ENCODE data around the gene UBE2I.
"Not testable (repeated sequence)": the region's sequence is repeated elsewhere in the genome, so short reads cannot be mapped to it uniquely, and the experiment has no call there.

The UBE2I gene

DNA sequence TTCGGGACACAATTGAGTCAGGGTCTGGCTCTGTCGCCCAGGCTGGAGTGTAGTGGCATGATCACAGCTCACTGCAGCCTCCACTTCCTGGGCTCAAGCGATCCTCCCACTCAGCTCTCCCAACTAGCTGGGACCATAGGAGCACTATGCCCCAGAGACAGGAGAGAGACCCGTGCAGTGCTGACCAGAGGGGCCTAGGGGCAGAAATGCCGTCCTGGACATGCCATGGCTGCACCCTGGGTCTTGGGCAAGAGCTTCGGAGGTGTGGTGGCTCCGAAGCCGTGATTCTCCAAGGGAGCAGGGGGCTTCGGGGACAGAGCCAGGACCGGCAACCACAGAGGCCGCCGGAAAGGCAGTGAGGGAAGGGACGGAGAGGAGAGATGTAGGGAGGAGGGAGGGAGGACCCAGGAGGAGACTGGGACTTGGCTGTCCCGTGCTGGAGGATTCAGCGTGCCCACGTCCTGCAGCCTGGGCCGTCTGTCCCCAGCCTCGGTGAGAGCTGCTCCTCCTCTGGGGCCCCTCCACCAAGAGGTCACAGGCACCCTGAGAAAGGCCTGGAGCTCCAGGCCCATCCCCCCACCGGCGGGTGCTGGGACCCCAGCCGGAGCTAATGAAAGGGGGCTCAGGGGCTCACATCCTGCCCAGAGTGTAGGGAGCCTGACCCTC is 31.7 kb upstream of the UBE2I start:
- DNase-seq: no peak

DNA sequence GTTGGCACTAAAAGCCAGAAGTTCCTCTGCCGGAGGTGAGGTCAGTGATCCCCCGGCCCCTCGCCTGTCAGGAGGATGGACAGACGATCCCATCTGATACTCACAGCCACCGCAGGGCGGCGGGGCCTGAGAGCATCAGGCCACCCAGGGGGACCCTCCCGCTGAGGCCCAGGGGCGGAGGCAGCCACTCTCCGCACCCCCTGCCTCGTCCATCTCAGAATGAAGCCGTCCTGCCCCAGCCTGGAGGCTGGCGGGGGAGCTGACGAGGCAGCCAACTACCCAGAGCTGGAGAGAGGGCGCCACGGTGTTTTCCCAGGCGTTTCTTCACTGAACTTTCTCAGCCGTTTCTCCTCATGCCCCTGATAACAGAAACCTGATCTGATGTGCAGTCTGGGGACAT is 31.0 kb upstream of the UBE2I start:
- DNase-seq: no peak

DNA sequence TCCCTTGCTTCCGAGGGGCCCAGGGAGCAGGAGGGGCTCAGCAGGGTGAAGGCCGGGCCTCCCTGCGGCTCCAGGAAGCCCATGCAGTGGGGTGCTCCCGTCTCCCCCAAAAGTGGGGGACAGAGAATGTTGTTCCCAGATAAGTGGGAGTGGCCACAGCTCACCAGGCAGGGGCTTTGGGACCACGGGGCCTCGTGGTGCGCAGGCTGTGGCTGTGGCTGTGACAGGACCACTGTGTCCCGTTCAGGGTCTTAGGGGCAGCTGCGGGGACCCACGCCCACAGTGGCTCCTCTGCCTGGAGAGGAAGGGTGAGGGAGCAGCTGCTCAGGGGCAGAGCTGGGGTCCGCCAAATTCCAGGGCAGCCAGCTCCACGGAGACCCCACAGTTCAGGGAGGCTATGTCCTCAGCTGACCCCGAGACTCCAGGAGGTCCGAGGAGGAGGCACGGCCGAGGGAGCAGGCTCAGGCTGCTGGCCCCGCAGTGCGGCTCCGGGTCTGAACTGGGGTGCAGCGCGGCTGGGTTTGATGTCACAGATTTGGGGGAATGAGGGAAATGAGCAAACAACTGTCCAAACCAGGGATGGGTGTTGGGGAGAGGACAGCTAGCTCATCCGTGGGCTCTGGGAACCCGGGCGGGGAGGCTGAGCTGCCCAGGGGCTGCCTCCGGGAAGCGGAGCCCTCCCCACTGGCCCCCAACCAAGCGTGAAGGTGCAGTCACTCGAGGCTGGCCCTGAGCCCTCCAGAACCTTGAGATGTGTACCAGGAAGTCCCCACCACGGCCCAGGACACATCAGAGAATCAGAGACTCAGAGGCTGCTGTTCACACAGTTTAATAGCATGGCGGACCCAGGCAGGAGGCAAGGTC is 30.1 kb upstream of the UBE2I start:
- no peak for DNase-seq

DNA sequence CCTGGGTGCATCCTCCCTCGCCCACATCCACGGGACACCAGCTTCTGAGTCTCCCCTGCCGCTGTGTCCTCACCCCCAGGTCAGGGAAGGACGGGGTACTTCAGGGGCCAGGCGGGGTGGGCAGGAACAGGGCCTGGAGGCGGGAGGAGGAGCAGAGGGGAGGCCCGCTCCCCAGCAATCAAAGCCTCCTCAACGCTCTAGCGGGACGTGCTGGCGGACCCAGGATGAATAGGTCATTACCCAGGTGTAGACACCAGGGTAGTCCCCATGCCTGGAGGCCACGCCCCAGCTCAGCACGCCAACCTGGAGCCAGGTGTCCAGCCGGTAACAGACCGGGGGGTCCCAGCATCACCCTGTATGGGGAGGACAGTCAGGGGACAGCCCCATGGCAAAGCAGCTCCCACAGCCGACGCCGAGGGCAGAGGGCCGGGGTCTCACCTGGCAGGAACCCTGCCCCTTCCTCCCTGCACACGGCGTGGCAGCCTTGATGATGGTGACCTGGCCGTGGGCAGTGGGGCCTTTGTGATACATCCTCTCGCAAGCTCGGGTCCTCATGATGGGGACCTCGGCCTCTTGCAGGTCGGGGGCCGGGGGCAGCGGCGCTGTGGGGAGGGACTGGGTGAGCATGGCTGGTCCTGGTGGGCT is 29.4 kb upstream of the UBE2I start:
- DNase-seq: no peak

DNA sequence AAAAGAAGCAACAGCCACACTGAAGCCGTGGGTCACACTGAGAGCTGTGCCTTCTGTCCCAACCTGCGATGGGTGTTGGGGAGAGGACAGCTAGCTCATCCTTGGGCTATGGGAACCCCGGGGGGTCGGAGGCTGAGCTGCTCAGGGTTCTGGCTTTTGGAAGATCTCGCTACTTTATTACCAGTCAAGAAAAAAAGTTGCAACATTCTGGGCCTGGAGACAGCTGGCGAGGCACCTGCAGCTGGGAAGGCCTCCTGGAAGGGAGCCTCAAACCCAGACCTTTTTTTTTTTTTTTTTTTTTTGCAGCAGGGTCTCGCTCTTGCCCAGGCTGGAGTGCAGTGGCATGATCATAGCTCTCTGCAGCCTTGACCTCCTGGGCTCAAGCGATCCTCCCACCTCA is 28.7 kb upstream of the UBE2I start:
- no peak for DNase-seq

DNA sequence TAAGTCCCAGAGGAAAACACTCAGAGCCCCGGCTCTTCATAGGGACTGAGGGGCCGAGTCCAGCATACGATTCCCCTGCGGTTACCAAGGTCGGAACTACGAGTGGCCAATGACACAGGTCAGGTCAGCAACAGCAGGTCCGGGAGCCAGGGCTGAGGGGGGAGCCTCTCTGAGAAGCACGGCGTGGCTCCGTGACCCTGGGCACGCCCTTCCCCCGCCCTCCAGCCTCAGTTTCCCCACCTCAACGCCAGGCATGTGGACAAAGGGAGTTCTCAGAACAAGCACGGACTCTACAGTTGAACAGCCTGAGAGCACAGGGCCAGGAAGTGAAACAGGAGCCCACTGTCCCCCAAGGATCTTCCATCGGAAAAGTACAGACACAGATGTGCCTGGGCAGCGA is 27.9 kb upstream of the UBE2I start:
- DNase-seq: no peak

DNA sequence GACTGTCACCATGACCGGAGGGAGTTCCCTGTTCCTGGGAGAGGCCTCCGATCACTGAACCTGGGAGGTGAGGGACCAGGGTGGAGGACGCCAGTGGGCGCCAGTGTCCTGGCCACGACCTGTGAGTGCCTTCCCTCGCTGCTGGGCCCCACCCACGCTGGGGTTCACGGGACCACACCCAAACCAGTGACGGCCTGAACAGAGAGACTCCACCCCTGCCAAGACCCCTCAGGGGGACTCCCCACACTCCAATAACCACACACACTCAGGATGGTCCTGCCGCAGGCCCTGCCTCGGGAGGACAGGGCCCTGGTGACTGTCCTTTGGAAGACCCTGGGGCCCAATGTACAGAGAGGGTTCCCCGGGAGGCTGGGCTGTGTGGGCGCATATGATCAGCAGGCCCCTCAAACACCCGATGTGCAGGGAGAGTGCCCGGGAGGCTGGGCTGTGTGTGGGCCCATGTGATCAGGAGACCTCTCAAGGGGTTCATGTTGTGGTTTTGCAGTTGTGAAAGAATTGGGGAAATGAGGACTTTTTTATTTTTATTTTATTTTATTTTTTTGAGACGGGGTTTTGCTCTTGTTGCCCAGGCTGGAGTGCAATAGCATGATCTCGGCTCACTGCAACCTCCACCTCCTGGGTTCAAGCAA is 27.0 kb upstream of the UBE2I start:
- DNase-seq: no peak

DNA sequence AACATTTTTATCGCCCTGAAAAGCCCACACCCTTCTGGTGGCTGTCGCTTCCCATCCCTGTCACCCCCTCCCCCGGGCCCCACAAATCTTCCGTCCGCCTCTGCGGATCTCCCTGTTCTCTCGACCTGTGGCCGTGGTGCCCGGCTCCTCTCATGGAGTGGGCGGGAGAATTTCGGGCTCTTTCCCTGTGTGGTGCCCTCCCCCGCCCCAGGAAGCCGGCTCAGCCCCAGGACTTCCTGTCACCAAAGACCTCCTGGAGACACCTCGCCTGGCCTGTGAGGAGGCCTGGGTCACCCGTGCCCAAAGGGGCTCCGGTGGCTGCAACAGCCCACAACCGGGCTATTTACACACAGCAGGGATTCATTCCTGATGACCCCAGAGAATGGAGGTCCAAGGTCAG is 26.1 kb upstream of the UBE2I start:
- DNase-seq: no peak

DNA sequence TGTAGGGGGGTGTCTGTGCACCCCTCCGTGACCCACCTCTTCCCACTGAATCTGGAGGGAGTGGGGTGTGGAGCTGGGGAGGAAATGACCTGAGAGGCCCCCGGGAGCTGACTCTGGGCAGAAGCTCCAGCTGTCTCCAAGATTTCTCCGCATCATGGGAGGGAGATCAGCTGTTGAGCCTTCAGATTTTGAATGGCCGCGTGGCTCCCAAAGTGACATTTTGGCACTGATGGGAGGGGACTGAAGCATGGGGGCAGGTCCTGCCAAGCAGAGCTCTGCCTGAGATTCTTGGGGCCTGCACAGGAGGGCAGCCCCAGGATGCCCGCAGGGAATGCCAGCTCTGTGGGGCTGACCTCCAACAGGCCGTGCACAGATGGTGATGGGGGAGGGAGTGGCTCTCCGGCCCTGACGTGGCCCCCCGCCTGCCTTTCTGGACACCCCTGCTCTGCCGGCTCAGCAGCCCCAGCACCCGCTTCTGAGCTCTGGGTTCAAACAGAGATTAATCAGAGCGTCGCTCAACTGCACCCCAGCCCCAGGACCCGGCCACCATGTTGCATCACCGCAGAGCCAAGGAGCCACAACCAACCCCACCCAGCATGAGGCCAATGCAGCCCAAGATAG is 25.3 kb upstream of the UBE2I start:
- DNase-seq: no peak

DNA sequence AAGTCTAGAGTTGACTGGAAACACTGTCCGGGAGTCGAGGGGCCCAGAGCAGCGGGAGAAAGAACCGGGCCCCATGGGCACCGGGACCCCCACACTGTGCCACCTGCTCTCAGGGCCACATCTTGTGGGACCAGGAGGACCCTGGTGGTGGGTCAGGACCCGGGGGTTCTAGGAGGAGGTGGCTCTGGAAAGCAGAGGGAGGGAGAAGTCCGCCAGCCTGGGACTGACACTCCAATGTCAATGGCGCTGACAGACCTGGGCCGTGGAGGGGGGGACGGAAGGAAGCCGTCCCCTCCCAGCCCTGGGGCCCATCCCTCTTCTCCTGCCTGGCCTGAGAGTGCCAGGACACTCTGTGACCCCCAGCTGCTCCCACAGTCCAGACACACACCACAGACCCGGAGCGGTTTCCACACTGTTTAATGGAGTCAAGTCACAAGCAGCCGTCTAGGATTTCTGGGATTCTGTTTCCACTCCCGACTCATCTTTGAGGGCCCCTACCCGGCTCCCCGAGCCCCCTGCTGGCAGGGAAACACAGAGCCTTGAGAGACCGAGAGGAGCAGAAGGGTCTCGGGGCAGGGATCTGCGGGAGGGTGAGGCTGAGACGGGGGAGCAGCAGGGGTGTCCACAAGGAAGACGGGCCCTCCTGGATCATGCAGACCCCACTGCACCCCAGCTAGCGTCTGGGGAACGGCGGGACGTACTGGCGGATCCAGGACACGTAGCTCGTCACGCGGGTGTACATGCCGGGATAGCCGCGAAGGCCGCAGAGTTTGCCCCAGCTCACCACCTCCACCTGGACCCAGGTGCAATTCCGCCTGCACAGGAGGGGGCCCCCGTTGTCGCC is 23.5 kb upstream of the UBE2I start:
- no peak for DNase-seq

DNA sequence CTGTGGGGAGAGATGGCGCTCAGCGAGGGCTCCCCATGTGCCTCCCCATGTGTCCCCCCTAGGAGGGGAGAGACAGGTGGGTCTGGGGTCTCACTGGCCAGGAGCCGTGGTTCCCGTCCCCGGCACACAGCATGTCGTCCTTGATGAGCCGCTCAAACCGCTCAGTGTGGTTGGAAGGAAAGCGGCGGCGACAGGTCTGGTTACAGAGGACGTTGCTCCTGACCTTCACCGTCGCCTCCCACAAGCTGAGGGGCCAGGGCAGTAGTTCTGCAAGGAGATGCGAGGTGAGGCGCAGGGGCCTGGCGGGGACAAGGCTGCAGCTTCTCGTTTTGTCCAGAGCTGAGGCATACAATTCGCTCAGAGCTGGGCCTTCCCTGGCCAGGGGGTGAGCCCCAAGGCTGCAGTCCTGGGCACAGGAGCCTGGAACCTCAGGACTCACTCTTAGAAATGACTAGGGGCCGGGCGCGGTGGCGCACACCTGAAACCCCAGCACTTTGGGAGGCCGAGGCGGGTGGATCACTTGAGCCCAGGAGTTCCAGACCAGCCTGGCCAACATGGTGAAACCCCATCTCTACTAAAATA is 22.8 kb upstream of the UBE2I start:
- DNase-seq: no peak

DNA sequence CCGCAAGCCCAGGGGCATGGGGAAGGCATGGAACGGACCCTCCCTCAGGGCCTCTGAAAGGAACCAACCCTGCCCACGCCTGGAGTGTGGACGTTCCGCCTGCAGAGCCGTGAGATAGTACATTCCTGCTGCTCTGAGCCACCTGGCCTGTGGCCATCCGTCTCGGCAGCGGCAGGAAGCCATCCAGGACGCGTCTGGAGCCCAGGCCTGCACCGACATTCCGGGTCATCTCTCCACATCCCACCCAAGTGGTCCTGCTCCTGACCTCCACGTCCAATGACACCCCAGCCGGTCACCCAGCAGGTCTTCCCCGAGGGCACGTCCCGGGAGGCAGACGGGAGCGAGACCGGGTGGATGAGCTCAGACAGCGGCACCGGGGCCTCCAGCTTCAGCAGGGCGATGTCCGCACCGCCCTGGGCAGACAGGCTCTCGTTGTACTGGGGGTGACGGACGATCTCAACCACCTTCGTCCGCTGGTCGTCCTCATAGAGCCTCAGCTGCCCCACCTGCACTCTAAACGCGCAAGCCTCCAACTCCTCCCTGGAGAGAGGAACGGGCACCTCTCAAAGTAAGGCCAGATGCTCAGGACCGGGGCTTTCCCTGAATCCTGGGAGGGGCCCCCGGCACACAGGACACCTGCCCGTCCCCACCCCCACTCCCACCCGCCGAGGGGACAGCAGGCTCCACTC is 21.3 kb upstream of the UBE2I start:
- no peak for DNase-seq

DNA sequence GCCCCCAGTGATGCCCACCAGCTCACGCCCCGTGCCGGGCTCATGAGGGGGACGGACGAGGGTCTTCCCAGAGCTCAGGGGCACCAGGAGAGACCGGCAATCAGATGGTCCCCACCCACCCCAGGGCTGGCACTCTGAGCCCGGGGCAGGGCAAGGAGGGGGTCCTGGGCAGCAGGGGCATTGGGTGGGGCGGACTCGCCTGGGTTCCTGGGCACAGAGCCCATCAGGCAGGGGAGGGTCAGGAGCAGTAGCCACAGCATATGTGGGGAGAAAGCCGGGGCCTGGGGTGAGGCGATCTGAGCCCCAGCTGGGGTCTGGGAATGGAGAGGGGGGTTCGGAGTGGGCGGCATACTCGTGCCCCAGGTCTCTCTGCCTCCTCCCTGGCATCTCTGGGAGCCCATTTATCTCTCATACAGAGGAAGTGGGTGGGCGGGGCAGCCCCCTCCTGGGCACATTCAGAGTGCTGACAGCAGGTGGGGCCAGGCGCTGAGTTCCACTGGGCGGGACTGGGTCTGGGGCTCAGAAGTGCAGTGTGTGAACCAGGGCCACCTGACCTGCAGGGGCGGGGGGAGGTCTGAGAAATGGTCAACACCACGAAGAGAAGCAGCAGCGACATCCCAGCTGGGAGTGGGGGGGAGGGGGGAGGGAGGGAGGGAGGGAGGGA is 20.5 kb upstream of the UBE2I start:
- no peak for DNase-seq

DNA sequence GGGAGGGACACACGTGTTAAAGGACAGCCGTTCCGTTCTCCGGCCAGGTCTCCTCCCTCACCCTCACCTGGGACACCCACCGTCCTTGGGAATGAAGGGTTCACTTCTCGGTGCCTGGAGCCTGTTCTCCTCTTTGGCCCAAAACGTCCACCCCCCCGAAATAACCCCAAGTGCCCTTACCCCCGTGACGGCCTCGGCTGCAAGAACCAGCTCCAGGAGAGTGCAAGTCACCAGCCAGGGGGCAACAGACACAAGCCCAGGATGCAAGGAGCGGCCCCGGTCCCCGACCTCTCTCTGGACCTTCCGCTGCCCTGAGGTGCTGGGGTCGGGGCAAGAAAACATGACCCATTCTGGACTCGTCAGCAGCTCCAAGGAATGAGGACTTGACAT is 20.0 kb upstream of the UBE2I start:
- DNase-seq: no peak

DNA sequence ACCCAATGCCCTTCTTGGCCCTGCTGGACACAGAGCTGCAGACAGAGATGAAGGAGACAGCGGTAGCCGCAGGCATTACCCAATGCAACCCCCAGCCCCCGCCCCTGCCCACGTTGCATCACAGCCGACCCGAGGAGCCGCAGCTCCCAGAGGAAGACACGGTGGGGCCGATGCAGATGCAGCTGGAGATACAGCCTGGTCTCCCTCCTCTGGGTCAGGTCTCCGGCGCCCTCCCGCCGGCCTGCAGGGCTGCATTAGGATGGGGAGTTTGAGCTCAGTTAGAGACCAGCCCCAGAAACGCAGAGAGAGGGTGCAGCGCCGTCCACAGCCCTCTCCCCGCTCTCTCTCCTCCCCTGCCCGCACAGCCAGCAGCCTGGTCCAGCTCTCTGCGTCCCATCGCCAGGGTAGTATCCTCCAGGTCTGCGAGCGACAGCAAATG is 19.4 kb upstream of the UBE2I start:
- no peak for DNase-seq

DNA sequence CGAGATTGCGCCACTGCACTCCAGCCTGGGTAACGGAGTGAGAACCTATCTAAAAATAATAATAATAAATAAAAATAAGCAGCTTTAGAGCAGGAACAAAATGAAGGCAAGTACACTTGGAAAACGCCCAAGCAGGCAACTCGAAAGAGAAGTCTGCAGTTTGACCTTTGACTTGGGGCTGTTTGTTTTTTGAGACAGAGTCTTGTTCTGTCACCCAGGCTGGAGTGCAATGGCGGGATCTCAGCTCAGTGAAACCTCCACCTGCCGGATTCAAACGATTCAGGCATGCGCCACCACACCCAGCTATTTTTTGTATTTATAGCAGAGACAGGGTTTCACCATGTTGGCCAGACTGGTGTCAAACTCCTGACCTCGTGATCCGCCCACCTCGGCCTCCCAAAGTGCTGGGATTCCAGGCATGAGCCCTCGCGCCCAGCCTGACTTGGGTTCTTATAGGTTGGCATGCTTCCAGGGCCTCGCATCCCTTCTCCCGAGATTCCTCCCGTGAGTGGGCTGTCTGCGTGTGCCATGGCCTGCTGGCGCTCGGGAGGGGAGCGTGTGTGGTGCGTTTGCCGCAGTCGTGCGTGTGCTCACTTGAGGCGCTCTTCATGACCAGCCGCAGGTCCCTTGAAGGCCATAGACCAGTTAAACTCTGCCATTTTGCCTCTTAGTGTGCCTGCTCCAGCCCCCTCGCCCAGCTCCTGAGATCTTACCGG is 18.4 kb upstream of the UBE2I start:
- no peak for DNase-seq

DNA sequence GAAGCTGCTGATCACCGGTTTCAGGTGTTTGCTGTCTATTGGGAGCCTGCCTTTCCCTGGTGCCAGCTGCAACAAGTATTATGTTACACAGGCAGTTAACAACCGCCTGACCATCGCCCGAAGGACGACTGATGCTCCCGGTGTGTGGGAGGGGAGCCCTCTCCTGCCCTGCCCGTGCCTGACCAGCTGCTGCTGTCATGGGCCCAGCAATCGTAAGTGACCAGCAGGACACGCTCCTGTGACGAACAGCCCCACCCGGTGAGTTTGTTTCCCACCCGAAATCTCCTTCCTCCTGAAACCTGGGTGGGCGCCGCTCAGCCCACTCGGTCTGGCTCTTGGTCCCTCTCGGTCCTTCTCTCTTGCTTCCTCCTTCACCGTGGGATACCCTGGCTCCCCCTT is 17.9 kb upstream of the UBE2I start:
- no peak for DNase-seq

DNA sequence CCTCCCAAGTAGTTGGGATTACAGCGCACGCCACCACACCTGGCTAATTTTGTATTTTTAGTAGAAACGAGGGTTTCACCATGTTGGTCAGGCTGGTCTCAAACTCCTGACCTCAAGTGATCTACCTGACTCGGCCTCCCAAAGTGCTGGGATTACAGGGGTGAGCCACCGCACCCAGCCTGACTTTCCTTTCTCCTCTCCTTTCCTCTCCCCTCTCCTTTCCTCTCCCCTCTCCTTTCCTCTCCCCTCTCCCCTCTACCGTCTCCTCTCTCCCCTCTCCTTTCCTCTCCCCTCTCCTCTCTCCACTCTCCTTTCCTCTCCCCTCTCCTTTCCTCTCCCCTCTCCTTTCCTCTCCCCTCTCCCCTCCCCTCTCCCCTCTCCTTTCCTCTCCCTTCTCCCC is 17.2 kb upstream of the UBE2I start:
- not testable (repeated sequence) for DNase-seq

DNA sequence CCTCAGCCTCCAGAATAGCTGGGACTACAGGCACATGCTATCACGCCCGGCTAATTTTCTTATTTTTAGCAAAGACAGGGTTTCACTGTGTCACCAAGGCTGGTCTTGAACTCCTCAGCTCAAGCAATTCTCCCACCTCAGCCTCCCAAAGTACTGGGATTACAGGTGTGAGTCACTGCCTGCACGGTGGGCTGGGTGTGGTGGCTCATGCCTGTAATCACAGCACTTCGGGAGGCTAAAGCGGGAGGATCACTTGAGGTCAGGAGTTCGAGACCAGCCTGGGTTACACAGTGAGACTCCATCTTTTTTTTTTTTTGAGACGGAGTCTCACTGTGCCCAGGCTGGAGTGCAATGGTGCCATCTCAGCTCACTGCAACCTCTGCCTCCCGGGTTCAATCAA is 16.6 kb upstream of the UBE2I start:
- DNase-seq: not testable (repeated sequence)

Measured in CD4-positive, alpha-beta T cell treated with Interleukin-12 subunit alpha and Interleukin-12 subunit beta, for 1 hour (primary cell).